Measurements from ENCODE around the gene KRT27.

Gene KRT27

GRCh38 chr17:40734018-40734417 is 48.3 kb downstream of the KRT27 start:
- TF ChIP-seq CTCF (IDR thresholded peaks at IDR 0.05): no peak
- H3K9me3 ChIP-seq: no peaks in the 10 kb centered on the region
- H3K36me3 ChIP-seq: no peaks in the 10 kb centered on the region
- H3K4me1 ChIP-seq (ENCODE audit: control insufficient read depth in 1 of 2, insufficient read depth in 1 of 2, low read depth in 1 of 2, low read length in 1 of 2): no peaks in the 10 kb centered on the region
- H3K27me3 ChIP-seq: peaks cover 86% of the 10 kb centered on the region
- H3K4me3 ChIP-seq (ENCODE audit: low read depth in 1 of 2, low read length in 1 of 2): no peak overlapping the region
- no peak overlapping the region for H3K27ac ChIP-seq

GRCh38 chr17:40730970-40731369 is 51.4 kb downstream of the KRT27 start:
- Histone ChIP-seq H3K36me3 (no peaks in the 10 kb centered on the region), H3K9me3 (no peaks in the 10 kb centered on the region), H3K4me1 (ENCODE audit: control insufficient read depth in 1 of 2, insufficient read depth in 1 of 2, low read depth in 1 of 2, low read length in 1 of 2) (no peaks in the 10 kb centered on the region), H3K27me3 (peaks cover 87% of the 10 kb centered on the region), H3K4me3 (ENCODE audit: low read depth in 1 of 2, low read length in 1 of 2) (no peak overlapping the region), H3K27ac (no peak overlapping the region)
- no peak for TF ChIP-seq CTCF (IDR thresholded peaks at IDR 0.05)

- no peak overlapping the region for H3K27ac ChIP-seq
- H3K36me3 ChIP-seq: no peaks in the 10 kb centered on the region
- H3K9me3 ChIP-seq: no peaks in the 10 kb centered on the region
- H3K27me3 ChIP-seq: peaks cover 94% of the 10 kb centered on the region
- H3K4me1 ChIP-seq (ENCODE audit: control insufficient read depth in 1 of 2, insufficient read depth in 1 of 2, low read depth in 1 of 2, low read length in 1 of 2): no peaks in the 10 kb centered on the region
- no peak for TF ChIP-seq CTCF (IDR thresholded peaks at IDR 0.05)
- H3K4me3 ChIP-seq (ENCODE audit: low read depth in 1 of 2, low read length in 1 of 2): no peak overlapping the region
These were observed 54.7 kb downstream of the KRT27 start for GRCh38 chr17:40727447-40728231.

GRCh38 chr17:40726919-40727318 is 55.4 kb downstream of the KRT27 start:
- no peak overlapping the region for H3K27ac ChIP-seq
- no peaks in the 10 kb centered on the region for H3K9me3 ChIP-seq
- H3K4me1 ChIP-seq (ENCODE audit: control insufficient read depth in 1 of 2, insufficient read depth in 1 of 2, low read depth in 1 of 2, low read length in 1 of 2): no peaks in the 10 kb centered on the region
- H3K4me3 ChIP-seq (ENCODE audit: low read depth in 1 of 2, low read length in 1 of 2): no peak overlapping the region
- peaks cover 94% of the 10 kb centered on the region for H3K27me3 ChIP-seq
- H3K36me3 ChIP-seq: no peaks in the 10 kb centered on the region
- TF ChIP-seq CTCF (IDR thresholded peaks at IDR 0.05): no peak

Measured in neutrophil (primary cell).